BE2C (cell line): ENCODE measurements around the gene CHCHD4.

Source experiments
- DNase-seq: peaks from one replicate; pipeline ENCODE4 v3.0.0-alpha.2; 2020
- H3K27me3 ChIP-seq: fragments of 250-450 bp; sonication (Bioruptor Pico); 2 replicates; pipeline ENCODE4 v1.5.1; 2020; ENCODE audit warnings: mild to moderate bottlenecking
- H3K36me3 ChIP-seq: fragments of 250-450 bp; sonication (Bioruptor Pico); 2 replicates; pipeline ENCODE4 v1.5.1; 2020; ENCODE audit warnings: mild to moderate bottlenecking
- H3K4me1 ChIP-seq: fragments of 250-450 bp; sonication (Bioruptor Pico); 2 replicates; pipeline ENCODE4 v1.5.1; 2020
- H3K4me3 ChIP-seq: 2 replicates; pipeline ENCODE4 v1.5.1; 2011; ENCODE audit warnings: low read depth, low read length
- H3K9me3 ChIP-seq: fragments of 250-450 bp; sonication (Bioruptor Pico); 2 replicates; pipeline ENCODE4 v1.5.1; 2020
- CTCF ChIP-seq: IDR thresholded peaks from 2 replicates; pipeline ENCODE4 v1.5.1; 2012; ENCODE audit warnings: mild to moderate bottlenecking, low read depth, low read length

CHCHD4 gene

DNA sequence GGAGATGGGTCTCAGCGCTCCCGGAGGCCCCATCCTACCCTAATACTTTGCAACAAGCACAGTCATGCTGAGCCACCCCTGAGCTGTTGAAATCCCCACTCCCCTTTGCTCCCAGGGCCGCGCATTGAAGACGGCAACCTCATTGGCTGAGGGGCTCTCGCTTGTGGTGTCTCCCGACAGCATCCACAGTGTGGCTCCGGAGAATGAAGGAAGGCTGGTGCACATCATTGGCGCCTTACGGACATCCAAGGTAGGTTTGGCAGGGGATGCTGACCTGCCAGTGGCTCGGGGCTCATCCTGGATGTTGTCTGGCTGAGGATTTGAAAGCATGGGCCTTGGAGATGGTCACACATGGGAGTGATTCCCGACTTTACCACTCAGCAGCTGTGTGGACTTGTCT is 6.0 kb upstream of the CHCHD4 start:
- peaks cover 23% of the 10 kb centered on the region for H3K36me3 ChIP-seq
- no peaks in the 10 kb centered on the region for H3K4me1 ChIP-seq
- no peak for DNase-seq
- no peaks in the 10 kb centered on the region for H3K9me3 ChIP-seq
- H3K27me3 ChIP-seq: no peaks in the 10 kb centered on the region
- no peak overlapping the region for H3K4me3 ChIP-seq
- TF ChIP-seq CTCF: no peak

GRCh38 chr3:14130230-14130629 is 5.6 kb upstream of the CHCHD4 start:
- no peaks in the 10 kb centered on the region for H3K9me3 ChIP-seq
- DNase-seq: no peak
- TF ChIP-seq CTCF: no peak

DNA sequence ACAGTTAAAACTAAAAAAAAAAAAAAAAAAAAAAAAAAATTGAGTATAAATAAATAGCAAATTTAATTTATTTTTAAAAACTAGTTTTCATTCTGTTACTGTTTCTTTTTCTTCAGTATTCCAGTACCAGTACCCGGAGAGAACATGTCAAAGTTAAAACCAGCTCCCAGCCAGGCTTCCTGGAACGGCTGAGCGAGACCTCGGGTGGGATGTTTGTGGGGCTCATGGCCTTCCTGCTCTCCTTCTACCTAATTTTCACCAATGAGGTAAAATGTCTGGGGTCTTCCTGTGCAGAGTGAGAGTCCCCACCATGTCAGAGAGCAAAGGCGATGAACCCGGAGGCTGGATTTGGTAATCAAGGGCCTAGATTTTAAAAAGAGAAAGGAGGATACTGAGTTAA is 4.6 kb upstream of the CHCHD4 start:
- Histone ChIP-seq H3K4me1 (no peaks in the 10 kb centered on the region), H3K36me3 (peaks cover 23% of the 10 kb centered on the region), H3K4me3 (no peak overlapping the region), H3K9me3 (no peaks in the 10 kb centered on the region), H3K27me3 (no peaks in the 10 kb centered on the region)
- no peak for DNase-seq
- no peak for TF ChIP-seq CTCF

More at GRCh38 chr3:14130230-14130629, 5.6 kb upstream of the CHCHD4 start:
- Histone ChIP-seq H3K4me3 (no peak overlapping the region), H3K27me3 (no peaks in the 10 kb centered on the region), H3K36me3 (peaks cover 23% of the 10 kb centered on the region), H3K4me1 (no peaks in the 10 kb centered on the region)

- H3K27me3 ChIP-seq: no peaks in the 10 kb centered on the region
- no peak for DNase-seq
- no peaks in the 10 kb centered on the region for H3K9me3 ChIP-seq
- H3K36me3 ChIP-seq: peaks cover 23% of the 10 kb centered on the region
- TF ChIP-seq CTCF: no peak
- H3K4me1 ChIP-seq: no peaks in the 10 kb centered on the region
- no peak overlapping the region for H3K4me3 ChIP-seq
Measured at GRCh38 chr3:14128724-14129123, 4.1 kb upstream of the CHCHD4 start.

DNA sequence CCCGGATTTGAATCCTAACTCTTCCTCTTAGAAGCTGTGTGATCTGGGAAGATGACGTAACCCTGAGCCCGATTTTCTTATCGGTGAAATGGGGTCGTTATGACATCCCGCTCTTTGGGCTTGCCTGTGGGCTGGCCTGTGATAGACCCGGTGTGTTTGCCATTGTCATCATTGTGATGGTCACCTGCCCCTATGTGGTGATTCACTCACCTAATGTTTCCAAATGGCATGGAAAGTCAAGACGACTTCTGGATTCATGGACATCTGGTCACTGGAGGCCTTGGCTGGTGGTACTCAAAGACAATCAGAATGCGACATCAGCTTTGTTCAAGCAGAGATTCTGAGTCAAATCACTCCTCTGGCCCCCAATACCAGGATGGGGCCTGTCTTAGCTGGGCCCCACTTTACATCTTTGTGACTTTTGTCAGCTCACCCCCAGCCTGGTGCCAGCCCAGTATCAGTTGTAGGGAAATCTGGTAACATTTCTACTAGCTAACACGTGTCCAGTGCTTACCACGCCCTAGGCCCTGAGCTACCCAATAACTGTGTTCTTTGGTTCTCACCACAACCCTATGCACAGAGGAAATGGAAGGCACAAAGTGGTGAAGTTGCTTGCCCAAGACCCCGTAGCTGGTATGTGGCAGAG is 3.0 kb upstream of the CHCHD4 start:
- Histone ChIP-seq H3K4me1 (no peaks in the 10 kb centered on the region), H3K9me3 (no peaks in the 10 kb centered on the region), H3K4me3 (no peak overlapping the region), H3K27me3 (no peaks in the 10 kb centered on the region), H3K36me3 (peaks cover 23% of the 10 kb centered on the region)
- TF ChIP-seq CTCF: no peak
- no peak for DNase-seq

DNA sequence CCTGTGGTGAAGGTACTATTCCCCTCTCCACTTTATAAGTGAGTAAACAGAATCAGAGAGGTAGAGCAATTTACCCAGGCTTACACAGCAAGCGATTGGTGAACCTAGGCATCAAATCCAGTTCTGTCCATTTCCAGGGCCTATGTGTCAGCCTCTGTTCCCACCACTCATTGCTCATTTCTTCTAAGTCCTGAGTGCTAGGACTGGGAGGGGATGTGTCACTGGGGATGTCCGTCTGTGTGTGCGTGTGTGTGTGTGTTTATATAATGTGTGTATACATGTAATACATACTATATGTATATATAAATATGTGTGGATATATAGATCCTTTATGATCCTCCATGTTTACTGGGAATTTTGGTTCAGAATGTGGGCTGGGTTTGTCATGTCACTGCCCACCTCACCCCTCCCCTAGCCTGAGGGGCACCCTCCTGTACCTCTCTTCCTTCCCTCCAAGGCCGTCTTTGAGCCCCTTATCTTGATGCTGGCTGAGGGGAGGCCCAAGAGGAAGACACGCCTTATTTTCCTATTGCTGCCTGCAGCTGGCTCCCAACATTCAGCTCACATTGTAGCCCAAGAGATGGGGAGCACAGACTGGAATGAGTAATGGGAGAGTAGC is 2.3 kb upstream of the CHCHD4 start:
- H3K36me3 ChIP-seq: peaks cover 23% of the 10 kb centered on the region
- TF ChIP-seq CTCF: no peak
- no peak overlapping the region for H3K4me3 ChIP-seq

More for the DNA sequence above, 2.3 kb upstream of the CHCHD4 start:
- Histone ChIP-seq H3K27me3 (no peaks in the 10 kb centered on the region), H3K9me3 (no peaks in the 10 kb centered on the region), H3K4me1 (no peaks in the 10 kb centered on the region)
- no peak for DNase-seq
